GM18511 (cell line): ENCODE results near the gene ONECUT3.

ENCODE experiments used
- ATAC-seq: cut with Tn5 transposase; IDR thresholded peaks from one replicate; pipeline ENCODE4 v1.9.1; 2021; ENCODE audit warnings: mild to moderate bottlenecking, moderate library complexity; ENCODE audit not compliant: unreplicated experiment

Gene ONECUT3

DNA sequence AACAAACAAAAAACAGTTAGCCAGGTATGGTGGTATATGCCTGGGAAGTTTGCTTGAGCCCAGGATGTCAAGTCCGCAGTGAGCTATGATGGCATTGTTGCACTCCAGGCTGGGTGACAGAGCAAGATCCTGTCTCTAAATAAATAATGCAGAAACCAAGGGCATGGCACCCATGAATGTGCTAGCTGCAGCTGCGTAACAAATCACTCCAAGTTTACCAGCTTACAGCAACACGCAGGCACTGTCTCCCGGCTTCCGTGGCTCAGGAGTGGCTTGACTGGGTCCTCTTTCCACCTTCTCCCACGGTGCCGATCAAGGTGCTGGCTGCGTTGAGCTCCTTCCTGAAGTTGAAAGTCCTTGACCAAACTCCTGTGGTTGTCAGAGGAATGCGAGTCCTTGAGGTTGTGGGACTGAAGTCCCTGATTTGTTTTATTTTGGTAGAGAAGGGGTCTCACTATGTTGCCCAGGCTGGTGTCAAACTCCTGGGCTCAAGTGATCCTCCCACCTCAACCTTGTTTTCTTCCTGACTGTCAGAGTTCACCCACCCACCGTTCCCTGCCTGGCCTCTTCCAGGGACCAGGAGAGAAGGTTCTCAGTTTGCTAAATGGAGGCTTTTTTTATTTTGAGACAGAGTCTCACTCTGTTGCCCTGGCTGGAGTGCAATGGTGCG lies 13.2 kb upstream of the ONECUT3 start:
- ATAC-seq: no peak

DNA sequence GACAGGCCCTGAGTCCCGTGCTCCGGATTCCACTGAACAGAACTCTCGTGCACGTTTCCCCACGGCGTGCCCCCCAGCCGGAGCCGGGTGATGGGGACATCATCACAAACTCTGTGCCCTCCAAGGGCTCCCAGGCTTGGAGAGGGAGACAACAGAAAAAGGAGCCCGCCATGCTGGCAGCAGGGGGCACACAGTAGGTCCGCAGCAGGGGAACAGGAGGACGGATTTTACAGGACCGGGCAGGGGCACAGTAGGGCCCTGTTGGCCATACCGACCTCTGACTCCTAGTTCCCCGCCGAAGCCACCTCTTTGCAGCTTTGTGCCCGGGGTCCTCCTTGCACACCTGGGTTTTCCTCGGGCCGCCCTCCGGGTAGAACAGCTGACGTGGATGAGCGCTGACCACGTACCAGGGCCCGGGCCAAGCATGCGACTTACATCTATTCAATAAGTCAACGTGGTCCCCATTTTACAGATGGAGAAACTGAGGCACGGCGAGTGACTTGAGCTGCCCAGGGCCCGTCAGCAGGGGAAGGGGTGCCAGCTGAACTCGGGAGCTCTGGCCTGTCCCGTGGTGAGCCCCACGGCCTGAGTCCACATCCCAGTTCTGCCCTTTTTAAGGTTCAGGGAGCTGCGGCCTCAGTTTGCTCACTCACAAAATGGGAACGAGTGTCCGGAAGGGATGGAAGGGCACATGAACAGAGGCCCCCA lies 10.2 kb upstream of the ONECUT3 start:
- no peak for ATAC-seq

DNA sequence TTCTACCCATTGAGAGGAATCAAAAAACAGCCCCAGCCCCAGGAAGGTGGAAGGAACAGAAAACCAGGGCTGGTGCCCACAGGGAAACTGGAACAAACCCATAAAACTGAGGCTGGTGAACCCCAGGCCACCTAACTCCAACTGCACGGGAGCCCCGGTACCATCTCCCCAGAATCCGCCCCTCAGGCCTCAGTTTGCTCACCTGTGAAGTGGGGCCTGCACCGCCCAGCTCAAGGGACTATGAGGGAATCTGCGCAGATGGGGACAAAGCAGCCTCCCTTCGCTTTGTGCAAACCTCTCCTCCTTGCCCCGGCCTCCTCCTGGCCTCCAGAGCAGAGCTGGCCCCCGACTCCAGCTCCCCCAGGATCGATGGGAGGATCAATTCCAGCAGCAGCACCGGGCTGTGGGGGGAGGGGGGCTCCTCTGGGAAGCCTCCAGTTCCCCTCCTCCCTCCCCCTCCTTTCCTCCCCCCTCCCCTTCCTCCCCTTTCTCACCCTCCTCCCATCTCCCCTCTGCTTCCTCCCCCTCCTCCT lies 9.1 kb upstream of the ONECUT3 start:
- no peak for ATAC-seq

- ATAC-seq: no peak
Measured at GRCh38 chr19:1744822-1745563, 8.3 kb upstream of the ONECUT3 start.

GRCh38 chr19:1745589-1746031 lies 7.7 kb upstream of the ONECUT3 start:
- no peak for ATAC-seq

- no peak for ATAC-seq
Measured at GRCh38 chr19:1746401-1747284, 6.7 kb upstream of the ONECUT3 start.

DNA sequence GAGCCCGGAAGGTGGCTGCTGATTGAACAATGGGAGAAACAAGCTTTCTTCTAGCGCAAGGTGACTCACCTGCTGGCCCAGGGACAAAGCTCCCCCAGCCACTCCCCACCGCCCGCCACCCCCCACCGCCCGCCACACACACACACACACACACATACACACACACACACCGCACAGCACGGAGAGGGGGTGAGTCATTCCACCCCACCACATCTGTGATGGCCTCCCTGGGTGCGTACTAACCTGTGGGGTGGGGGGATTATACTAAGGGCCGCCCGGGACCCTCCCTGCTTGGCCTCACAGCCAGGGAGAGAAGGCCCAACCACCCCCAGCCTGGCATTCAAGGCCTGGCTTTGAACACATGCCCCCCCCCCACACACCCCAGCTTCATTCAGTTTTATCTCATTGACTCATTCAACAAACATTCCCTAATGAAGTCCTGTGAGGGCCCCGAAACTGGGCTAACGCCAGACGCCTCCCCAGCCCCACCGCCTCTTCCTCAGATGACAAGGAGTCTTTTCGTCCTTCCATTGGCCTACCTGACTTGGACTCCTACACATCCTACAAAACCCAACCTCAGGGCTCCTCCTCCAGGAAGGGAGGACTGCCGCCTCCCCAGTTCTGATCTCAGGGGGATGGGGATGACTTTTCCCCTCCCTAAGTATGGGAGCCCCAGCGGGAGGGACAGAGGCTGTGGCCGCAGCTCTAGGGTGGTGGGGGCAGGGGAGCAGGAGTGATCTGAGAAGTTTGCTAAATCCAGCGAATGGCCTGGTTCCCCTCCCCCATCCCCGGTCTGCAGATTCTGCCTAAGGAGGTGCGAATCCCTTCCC lies 5.8 kb upstream of the ONECUT3 start:
- ATAC-seq: no peak

- ATAC-seq: no peak
Measured at GRCh38 chr19:1748115-1748872, 5.0 kb upstream of the ONECUT3 start.

- no peak for ATAC-seq
Measured at GRCh38 chr19:1748873-1749341, 4.4 kb upstream of the ONECUT3 start.

DNA sequence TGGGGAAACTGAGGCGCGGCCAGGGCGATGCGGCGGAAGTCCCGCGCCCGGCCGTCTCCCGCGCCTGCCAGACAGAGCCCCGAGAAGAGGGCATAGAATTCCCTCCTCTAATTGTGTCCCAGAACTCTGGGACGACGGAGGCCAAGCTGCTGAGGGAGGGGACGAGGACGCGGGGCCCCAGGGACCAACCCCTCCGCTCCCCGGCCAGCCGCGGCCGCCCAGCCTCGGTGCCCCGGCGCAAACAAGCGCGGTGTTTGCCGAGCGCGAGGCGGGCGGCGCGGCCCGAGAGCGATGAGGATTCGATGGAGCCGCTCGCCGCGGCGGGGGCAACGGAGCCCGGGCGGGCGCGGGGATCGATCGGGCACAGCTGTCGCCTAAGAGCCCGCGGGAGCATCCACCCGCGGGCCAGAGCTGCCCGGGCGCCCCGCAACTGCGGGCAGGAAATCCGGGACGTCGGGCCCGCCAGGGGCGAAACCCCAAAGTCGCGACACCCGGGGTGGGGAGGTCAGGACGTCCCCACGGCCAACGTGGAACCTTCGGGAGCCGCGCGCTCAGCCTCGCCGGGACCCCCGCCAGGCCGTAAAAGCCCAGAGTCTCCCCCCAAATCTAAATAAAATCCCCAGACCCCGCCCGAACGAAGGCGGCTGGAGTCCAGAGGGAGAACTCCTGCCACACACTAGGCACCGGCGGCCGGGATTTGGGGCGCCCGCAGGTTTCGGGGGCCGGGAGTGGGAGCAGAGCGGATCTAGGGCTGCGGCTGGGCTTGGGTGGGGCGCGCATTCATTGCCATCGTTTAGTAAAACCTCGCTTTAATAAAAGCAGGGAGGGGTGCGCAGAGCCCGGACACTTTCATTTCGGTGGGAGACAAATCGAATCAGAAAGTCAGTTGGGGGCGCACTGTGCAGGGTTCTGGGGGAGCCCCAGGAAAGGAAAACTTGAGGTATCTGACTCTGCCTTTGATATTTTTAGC lies 3.6 kb upstream of the ONECUT3 start:
- ATAC-seq: no peak

GRCh38 chr19:1750343-1751021 lies 2.8 kb upstream of the ONECUT3 start:
- no peak for ATAC-seq

- ATAC-seq: no peak
Measured at GRCh38 chr19:1751367-1752008, 1.8 kb upstream of the ONECUT3 start.

DNA sequence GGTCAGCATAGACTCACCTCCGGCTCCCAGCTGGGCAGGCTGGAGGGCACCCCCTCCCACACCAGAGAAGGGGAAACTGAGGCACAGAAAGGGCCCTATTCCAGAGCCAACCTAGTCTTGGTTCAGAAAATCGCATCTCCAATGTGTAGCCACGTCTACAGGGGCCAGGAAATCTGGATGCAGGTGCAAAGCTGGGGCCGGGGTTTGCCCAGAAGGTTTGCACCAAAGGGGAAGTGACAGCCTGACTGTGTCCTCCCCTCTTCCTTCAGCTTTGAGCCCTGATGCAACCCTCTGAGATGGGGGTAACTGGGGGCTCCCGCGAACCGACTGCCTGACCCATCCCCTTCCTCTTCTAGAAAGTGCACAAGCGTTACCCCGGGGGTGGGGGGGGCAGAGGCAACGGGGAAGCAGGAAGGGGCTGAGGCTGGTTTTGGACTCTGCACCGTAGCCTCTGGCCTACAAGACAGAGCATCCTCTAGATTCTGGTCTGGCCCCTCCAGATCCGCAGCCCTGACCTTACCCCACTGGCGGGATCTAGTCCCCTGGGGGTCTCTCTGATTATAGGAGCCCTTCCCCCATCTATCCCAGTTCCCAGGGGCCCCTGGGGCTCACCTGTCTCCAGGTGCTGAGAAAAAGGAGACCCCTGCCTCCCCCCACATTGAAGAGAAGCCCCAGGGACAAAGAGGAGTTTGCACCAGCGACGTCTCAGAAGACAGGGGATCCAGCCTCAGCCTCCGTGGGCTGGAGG lies 1.1 kb upstream of the ONECUT3 start:
- no peak for ATAC-seq

DNA sequence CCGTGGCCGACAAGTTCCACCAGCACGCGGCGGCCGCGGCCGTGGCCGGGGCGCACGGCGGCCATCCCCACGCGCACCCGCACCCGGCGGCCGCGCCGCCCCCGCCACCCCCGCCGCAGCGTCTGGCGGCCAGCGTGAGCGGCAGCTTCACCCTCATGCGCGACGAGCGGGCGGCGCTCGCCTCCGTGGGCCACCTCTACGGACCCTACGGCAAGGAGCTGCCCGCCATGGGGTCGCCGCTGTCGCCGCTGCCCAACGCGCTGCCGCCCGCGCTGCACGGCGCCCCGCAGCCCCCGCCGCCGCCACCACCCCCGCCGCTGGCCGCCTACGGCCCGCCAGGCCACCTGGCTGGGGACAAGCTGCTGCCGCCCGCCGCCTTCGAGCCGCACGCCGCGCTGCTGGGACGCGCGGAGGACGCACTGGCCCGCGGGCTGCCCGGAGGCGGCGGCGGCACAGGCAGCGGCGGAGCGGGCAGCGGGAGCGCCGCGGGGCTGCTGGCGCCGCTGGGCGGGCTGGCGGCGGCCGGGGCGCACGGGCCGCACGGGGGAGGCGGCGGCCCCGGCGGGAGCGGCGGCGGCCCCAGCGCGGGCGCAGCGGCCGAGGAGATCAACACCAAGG lies 821 bp downstream of the ONECUT3 start:
- ATAC-seq: no peak

DNA sequence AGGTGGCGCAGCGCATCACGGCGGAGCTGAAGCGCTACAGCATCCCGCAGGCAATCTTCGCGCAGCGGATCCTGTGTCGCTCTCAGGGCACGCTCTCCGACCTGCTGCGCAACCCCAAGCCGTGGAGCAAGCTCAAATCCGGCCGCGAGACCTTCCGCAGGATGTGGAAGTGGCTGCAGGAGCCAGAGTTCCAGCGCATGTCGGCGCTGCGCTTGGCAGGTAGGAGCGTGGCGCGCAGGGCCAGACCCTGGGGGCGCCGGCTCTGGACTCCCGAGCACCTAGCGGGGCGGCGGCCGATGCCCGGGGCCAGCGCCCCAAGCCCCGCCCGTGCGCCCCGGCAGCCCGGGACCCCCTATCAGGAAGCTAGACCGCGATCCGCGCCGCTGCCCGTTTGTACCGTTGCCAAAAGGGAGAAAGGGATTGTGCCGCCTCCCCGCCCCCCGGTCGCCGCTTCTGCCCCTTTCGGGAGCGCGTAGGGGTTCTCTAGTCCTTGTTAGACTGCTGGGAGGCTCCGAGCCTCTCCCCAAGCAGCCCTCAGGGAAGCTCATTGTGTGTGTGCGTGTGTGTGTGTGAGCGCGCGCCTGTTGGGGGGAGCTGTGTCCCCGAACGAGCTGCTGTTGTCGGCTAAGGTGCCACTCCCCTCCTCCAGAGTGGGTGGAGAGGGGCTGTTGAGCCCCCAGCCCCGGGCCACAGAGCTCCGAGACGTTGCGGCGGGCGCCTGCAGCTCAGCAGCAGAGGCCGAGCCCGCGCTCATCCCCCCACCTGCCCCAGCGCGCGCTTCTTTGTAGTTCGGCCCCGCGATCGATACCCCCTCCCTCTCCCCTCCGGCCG lies 1.5 kb downstream of the ONECUT3 start:
- no peak for ATAC-seq
